Erythroblast (primary cell): ENCODE results near the gene TLK2.

Experiments
- GATA1 ChIP-seq: IDR thresholded peaks from 2 replicates; pipeline ENCODE4 v1.6.1; 2011; ENCODE audit warnings: low read depth, mild to moderate bottlenecking, control low read depth, low read length, moderate library complexity
- POLR2A ChIP-seq: IDR thresholded peaks from 2 replicates; pipeline ENCODE4 v1.6.1; 2011; ENCODE audit warnings: mild to moderate bottlenecking, low read length

- TF ChIP-seq POLR2A (no peak), GATA1 (no peak)
Observed at GRCh38 chr17:62662855-62663254, 184.2 kb downstream of the TLK2 start.
